ENCODE data around the gene GABBR2.

GRCh38 chr9:98558575-98558974 is 150.2 kb downstream of the GABBR2 start:
- no peak for TF ChIP-seq POLR2AphosphoS5 (IDR thresholded peaks at IDR 0.05; ENCODE audit: low read depth, low read length)
- TF ChIP-seq POLR2A (IDR thresholded peaks at IDR 0.05; ENCODE audit: low read depth, low read length), result no peak
- TF ChIP-seq TAF1 (IDR thresholded peaks at IDR 0.05; ENCODE audit: borderline replicate concordance, low read depth, low read length), result no peak

Measured in GM12892 (cell line).